NOMO-1 treated with DMSO at 0.1 percent for 48 hours (cell line): ENCODE results near the gene NHLRC2.
A peak's percentile ranks its signal among the peaks of the same experiment; 100 is the strongest.
"Not testable (repeated sequence)": the region's sequence is repeated elsewhere in the genome, so short reads cannot be mapped to it uniquely, and the experiment has no call there.

Experiments used
- DNase-seq: peaks from one replicate; lab custom pipeline; 2025; ENCODE audit not compliant: unreplicated experiment; lab: John Stamatoyannopoulos, UW

NHLRC2 gene, protein sequence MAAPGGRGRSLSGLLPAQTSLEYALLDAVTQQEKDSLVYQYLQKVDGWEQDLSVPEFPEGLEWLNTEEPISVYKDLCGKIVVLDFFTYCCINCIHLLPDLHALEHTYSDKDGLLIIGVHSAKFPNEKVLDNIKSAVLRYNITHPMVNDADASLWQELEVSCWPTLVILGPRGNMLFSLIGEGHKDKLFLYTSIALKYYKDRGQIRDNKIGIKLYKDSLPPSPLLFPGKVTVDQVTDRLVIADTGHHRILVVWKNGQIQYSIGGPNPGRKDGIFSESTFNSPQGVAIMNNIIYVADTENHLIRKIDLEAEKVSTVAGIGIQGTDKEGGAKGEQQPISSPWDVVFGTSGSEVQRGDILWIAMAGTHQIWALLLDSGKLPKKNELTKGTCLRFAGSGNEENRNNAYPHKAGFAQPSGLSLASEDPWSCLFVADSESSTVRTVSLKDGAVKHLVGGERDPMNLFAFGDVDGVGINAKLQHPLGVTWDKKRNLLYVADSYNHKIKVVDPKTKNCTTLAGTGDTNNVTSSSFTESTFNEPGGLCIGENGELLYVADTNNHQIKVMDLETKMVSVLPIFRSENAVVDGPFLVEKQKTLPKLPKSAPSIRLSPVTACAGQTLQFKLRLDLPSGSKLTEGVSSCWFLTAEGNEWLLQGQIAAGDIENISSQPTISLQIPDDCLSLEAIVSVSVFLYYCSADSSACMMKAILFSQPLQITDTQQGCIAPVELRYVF

DNA sequence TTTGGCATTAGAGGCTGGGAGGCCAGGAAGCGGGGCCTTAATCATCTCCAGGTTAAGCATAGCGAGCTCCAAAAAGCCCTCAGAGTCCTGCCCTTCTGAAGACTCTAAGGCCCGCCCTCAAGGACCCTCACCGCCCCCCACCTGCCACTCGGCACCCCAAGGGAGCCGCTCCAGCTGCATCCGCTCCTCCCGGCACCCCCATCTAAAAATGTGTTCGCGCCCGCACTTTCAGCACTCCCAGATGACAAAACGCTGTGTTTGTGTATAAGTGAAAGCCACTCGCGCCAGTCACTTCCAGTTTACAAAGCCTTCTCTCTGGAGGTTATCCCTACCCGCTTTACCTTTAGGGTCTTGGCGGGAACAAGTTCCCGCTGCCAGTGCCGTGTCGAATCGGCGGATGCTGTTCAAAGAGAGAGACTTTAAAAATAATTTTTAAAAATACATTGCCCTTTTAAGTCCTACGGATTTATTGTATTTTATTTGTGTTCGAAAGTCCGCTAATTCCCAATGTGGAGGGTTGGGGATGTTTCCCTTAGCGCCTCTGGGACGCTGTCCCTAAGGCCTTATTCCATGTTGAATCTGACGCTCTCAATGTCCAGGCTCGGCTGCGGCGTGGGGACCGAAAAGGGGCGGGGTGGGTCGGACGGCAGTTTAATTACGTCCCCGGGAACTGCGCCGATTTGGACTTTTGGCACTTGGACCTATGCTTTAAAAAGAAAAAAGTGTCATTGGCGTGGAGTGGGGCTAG, at the start of gene NHLRC2, which contains the start of gene DCLRE1A:
TSS of gene NHLRC2 (plus strand) at position 649 of the 748 bp plus-strand sequence. CDS start 212 bp downstream, outside the sequence.
TSS of gene DCLRE1A (minus strand) at position 70 of the 748 bp plus-strand sequence. CDS start 900 bp downstream, outside the sequence.
- DNase-seq = peak; percentile 75

DNA sequence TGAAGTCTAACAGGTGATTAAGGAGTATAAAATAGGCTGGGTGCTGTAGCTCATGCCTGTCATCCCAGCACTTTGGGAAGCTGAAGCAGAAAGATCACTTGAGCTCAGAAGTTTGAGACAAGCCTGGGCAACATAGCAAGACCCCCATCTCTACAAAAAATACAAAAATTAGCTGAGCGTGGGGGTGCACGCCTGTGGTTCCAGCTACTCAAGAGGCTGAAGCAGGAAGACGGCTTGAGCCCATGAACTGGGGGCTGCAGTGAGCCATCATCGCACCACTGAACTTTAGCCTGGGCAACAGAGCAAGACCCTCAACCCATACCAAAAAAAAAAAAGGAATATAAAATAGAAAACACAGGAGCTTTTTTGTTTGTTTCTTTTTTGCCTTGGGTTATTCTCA, 48.0 kb upstream of the NHLRC2 start:
- no peak for DNase-seq

DNA sequence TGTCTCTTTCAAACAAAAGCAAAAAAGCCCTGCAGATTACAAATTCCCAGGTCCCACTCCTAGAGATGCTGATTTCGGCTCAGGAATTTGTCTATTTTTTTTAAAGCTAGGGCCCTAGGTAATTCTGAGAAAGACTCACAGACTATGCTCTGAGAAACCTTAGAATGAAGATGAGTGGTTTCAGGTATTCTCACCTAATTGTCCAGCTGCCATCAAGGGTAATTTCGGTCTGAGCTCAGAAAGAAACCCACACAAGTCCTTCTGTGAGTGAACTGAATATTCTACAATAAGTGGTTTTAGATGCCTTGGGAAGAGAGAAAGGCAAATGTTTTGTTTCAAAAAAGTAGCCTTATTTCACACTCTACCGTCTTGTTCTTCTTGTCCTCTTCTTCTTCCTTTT, 46.3 kb upstream of the NHLRC2 start:
- no peak for DNase-seq

DNA sequence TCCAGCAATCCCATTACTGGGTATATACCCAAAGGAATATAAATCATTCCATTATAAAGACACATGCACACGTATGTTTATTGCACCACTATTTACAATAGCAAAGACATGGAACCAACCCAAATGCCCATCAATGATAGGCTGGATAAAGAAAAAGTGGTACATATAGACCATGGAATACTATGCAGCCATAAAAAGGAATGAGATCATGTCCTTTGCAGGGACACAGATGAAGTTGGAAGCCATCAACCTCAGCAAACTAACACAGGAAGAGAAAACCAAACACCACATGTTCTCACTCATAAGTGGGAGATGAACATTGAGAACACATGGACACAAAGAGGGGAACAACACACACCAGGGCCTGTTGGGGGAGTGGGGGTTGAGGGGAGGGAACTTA, 39.8 kb upstream of the NHLRC2 start:
- not testable (repeated sequence) for DNase-seq

DNA sequence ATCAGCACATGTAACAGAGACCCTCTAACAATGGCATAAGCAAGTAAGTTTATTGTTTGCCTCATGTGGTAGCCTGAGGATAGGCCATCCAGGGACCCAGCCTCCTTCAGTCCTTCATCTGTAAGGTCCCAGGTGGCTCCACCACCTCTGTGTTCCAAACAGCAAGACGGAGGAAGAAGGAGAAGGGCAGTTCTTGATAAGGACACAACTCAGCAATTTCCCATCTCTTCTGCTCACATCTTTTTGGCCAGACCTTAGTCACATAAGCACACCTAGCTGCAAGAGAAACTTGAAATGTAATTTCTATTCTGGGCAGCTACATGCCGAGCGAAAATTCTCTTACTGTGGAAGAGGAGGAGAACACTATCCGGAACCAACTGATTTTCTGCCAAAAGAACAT, 34.5 kb upstream of the NHLRC2 start:
- DNase-seq = no peak

DNA sequence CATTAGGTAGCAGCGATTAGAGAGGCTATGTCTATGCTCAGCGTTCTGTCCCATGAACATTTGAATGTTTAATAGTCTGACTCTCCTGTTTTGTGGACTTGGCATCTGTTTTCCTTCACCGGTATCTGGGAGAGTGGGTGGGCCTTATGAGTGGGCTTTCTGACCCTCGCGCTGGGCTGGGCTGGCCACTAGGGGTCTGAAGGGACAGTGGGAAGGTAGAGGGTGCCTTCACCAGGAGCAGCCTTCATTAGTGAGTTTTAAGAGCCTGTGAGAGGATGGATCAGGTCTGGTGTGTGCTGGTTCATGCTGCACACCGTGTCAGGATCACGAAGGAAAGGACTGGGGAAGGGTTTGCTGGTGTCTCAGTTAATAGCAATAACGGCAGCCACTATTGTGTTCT, 34.0 kb upstream of the NHLRC2 start:
- no peak for DNase-seq

DNA sequence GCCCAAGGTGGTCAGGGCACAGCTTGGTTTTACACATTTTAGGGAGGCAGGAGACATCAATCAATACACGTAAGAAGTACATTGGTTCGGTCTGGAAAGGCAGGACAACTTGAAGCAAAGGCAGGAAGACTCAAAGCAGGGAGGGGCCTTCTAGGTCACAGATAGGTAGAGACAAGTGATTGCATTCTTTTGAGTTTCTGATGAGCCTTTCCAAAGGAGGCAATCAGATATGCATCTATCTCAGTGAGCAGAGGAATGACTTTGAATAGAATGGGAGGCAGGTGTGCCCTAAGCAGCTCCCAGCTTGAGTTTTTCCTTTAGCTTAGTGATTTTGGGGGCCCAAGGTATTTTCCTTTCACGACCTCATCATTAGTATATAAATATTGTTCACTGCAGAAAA, 33.2 kb upstream of the NHLRC2 start:
- DNase-seq = not testable (repeated sequence)

DNA sequence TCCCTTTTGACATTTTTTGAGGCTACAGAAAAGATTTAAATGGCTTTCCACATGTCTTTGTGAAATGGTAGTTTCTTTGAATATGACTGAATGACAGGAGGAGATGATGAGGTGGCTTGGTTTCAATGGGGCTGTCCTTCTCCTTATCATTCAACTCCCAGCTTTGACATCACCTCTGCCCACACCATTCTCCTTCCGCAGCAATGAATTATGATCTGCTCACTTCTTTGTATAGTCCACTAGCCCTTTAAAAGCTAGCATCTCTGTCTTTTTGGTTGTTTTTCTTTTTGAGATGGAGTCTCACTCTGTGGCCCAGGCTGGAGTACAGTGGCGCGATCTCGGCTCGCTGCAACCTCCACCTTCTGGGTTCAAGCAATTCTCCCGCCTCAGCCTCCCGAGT, 32.3 kb upstream of the NHLRC2 start:
- DNase-seq = no peak

DNA sequence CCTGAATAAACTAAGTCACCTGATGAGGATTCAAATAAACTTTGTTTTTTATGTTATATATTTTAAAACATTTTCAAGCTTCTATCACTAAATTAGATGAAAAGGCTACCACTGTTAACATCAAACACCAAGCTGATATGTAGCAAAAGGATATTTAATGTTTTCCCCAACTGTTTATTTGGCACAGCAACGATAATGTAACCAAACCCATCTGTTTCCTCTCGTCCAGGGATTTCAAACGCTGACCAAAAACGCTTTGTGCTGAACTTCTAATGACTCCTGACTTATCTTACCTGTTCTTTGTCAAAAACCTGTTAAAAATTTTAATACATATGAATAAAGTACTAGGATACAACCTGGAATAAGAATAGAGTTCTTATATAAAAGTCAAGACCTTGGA, 31.1 kb upstream of the NHLRC2 start:
- no peak for DNase-seq

DNA sequence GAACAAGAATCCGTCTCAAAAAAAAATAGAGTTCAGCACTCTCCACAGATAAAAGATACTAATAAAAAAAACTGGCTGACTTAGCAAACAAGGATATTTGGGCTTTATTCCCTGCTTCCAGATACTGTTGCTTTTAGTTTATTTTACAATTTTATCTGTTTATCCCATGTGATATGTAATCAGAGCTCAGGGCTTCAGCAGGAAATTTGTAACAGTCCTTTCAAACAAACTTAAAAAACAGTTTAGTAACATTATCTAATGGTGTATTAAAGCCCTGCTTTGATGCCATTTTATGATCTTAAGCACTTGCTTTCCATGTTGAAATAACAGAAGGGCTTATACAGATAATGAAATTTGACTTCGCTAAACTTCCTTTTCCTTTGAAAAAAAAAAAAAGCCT, 28.7 kb upstream of the NHLRC2 start:
- no peak for DNase-seq

DNA sequence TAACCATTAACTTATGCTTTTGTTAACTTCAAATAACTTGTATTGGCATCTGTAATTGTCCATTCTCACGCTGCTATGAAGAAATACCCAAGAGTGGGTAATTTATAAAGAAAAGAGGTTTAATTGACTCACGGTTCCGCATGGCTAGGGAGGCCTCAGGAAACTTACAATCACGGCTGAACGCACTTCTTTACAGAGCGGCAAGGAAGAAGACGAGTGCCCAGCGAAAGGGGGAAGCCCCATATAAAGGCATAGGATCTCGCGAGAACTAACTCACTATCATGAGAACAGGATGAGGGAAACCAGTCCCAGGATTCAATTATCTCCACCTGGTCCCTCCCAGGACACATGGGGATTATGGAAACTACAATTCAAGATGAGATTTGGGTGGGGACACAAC, 25.9 kb upstream of the NHLRC2 start:
- peak; percentile 18 for DNase-seq

DNA sequence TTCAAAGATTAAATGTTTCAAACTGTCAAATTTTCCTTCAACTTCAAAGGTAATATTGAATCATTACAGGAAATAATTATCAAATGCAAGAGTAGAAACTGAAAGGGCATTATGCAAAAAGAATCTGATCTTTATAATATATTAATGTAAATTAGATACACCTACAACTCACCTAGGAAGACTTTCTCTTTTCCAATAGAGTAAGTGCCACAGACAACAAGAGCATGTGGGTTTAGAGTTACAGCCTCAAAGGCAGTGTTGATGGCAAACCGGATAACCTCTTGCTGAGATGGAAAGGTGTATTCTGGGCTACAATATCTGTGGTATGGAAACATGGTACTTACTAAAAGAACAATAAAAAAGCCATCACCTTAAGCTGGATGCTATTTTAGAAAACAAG, 12.3 kb upstream of the NHLRC2 start:
- DNase-seq = no peak

DNA sequence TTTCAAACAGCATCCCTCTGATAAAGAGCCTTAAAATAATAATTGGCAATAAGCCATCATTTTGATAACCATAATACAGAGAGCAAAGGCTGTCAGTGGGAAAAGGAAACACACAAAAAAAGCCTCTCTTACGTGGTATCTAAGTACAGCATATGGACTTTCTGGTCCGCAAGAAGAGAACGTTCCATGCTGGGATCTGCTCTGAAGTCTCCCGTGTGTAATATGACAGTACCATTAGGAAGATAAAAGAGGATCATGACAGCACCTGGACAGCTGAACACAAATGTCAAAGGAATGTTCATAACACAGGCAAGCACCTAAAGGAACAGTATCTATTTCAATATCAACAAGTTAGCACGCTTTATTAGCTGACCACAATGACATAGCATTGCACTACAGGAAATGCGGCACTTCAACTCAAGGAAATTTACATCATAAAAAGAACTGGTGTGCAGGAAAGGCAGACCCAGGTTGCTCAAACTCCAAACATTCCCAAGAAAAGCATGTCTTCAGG, 10.4 kb upstream of the NHLRC2 start:
- peak; percentile 36 for DNase-seq

DNA sequence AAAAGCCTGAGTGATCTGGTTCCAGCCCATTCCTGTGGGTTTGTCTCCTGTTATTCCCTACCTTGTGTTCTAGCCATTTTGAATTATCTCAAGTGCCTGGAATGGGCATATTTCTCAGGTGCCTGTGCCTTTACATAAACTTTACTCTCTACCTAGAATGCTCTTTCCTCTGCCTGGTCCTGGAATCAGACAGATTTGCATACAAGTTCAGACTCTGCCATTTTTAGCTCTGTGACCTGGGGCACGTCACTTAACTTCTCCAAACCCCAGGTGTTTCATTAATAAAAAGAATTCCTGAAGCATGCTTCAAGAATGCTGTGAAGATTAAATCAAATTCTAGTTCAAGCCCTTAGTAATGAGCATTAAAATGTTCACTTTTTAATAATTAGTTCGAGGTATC, 8.4 kb upstream of the NHLRC2 start:
- DNase-seq = no peak

DNA sequence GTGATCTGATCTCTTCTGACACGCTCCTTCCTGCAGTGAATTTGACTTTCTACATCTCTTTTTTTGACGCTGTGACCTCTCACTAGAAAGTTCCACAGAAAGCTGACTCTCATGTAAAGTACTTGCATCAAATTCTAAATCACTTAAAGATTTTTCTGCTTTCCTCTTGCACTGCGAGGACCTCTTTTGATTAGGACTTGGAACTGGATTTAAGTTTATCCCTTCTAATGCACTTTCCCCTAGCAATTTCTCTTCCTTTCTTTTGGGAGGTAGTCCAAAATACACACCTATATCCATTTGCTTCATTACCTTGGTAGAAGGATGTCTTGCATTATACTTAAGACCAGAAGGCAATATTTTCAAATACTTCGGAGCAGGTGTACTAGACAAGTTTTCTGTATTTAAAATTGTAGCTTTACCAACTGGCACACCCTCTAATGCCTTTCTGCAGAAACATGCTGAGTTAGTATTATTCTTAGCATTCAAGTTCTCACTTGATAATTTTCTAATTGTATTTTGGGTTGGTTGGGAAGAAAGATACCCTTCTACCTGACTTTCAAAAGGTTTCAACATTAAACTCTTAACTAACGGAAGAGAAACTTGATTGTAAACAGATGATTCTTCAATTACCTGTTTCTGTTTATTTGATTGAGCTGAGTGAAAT, 5.2 kb upstream of the NHLRC2 start:
- no peak for DNase-seq

DNA sequence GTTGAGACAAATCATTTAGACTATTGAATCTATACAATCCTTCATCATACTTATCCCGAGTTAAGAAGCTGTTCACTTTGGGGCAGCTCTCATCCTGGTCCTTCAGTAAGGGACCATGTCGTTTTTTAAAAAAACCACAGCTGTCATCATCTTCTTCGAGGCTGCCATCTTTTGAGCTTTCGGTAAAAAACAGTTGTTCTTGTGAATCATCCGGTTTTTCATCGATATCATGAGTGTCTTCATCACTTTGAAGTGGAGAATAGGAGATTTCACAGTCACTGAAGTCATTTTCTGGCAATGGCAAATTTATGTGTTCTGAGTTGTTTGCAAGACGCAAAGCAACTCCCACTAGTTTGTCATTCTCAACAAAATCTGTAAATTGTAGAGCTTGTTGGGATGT, 4.5 kb upstream of the NHLRC2 start:
- DNase-seq = no peak

DNA sequence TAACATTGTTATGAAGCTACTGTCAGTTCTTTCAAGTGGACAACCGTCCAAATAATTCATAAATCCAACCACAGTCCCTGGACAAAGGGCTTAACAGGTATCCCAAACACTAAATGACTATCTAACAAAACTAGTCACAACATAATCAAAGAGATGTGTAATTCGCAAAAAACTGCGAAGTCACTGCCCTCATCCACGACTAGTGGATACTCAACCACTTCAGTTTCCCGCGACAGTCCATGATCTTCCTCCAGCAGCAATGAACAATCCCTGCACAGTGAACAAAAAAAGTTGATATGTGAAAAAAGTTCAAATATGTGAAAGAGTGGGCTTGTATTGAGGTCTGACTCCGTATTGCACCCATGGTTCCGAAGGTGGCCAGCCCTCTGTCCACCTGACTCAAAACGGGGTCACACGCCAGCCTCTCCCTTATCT, 866 bp upstream of the NHLRC2 start:
- DNase-seq = no peak

DNA sequence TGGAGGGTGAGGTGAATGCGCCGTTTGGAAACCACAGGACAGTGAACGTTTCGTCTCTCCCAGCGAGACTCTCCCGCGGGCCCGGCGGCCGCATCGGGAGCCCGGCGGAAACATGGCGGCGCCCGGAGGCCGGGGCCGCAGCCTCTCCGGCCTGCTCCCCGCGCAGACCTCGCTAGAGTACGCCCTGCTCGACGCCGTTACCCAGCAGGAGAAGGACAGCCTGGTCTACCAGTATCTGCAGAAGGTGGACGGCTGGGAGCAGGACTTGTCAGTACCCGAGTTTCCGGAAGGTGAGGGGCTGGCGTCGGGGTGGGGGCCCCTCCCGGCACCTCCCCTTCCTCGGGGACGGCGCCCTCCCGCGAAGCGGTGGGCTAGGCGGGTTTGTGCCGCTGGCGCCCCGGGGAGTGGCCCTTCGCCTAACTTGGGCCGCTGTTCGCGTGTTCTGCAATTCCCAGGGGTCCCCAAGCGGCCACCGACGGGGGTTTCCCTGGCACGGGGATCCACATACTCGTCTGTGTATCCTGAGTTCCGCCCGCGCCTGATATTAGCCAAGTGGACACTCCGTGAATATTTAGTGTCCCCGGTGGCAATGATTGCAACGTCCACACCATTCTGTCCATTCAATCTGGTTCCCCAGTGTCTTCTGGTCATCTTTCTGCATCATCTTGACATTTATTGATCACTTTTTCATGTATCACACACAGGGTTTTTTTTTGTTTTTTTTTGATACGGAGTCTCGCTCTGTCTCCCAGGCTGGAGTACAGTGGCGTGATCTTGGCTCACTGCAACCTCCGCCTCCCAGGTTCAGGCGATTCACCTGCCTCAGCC, 514 bp downstream of the NHLRC2 start:
- peak; percentile 21 for DNase-seq

DNA sequence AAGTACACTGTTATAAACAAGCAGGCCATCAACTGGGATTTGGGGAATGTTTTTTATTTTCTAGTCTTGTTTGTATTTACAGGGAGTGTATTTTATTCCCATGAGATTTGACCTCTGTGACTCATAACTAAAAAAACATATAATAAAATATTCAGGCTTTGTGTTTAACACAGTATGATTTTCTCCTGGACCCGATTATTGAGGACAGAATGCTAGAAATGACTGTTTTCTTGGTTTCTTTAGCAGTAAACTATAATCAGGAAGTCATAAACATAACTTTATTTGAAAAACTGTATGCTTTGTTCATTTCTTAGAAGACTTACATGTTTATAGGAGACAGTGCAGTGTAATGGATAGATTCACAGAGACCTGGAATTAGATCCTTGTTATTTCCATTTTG, 2.1 kb downstream of the NHLRC2 start:
- DNase-seq = no peak

DNA sequence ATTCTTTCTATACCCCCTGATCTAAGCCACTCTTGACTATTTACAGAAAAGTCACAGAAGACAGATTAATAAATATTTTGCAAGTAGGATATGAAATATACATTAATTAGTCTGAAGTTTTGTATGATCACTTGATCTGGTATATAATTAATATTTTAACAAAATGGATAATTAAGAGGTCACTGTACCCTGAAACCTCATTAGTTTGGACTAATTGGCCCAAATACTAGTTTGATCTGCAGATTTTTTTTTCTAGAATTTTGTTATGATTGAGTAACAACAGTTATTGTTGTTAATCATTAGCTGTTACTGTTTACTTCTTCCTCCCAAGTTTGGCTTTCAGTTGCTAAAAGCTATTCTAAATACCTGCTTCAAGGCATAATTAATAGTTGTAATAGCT, 2.7 kb downstream of the NHLRC2 start:
- DNase-seq = no peak
